A673 (cell line): Measurements from ENCODE around the gene RUNDC3A.

Experiments
- CTCF ChIP-seq: fragments of 300-800, 200-600 bp; sonication (generic); conservative IDR thresholded peaks from 2 replicates; pipeline ENCODE4 v1.5.1; 2017; ENCODE audit warnings: low read depth, mild to moderate bottlenecking, antibody characterized with exemption, low read length, moderate library complexity, mixed read lengths
- EZH2 ChIP-seq: fragments of 200-600 bp; sonication (generic); IDR thresholded peaks from 2 replicates; pipeline ENCODE4 v1.6.1; 2017; ENCODE audit warnings: borderline replicate concordance, low read depth, mild to moderate bottlenecking, mixed read lengths, antibody characterized with exemption, low read length; ENCODE audit not compliant: poor library complexity, severe bottlenecking

- TF ChIP-seq CTCF = no peak
- no peak for TF ChIP-seq EZH2
Measured at GRCh38 chr17:44324571-44325275, 16.3 kb downstream of the RUNDC3A start, which contains the start of gene SLC25A39.
